HEK293 (cell line): ENCODE measurements around the gene RAB6A.
A peak's percentile ranks its signal among the peaks of the same experiment; 100 is the strongest.

Experiments used
- BCL11A ChIP-seq: fragments of 450-650 bp; formaldehyde crosslinking; IDR thresholded peaks from 2 replicates; pipeline ENCODE4 v1.5.1; 2016; ENCODE audit warnings: low read depth, missing biosample characterization, missing genetic modification characterization
- BCL11B ChIP-seq: fragments of 450-650 bp; formaldehyde crosslinking; IDR thresholded peaks from 2 replicates; pipeline ENCODE4 v1.5.1; 2016; ENCODE audit warnings: low read depth, missing biosample characterization, missing genetic modification characterization
- GLIS2 ChIP-seq: fragments of 450-650 bp; formaldehyde crosslinking; IDR thresholded peaks from 2 replicates; pipeline ENCODE4 v1.5.1; 2016; ENCODE audit warnings: missing biosample characterization, missing genetic modification characterization
- KLF9 ChIP-seq: fragments of 450-650 bp; formaldehyde crosslinking; IDR thresholded peaks from 2 replicates; pipeline ENCODE4 v1.5.1; 2016; ENCODE audit warnings: missing biosample characterization, missing genetic modification characterization, low read depth
- TCF7L2 ChIP-seq: IDR thresholded peaks from 2 replicates; pipeline ENCODE4 v1.6.1; 2011; ENCODE audit warnings: low read depth, mild to moderate bottlenecking, inconsistent platforms, low read length, moderate library complexity, borderline replicate concordance
- ZNF10 ChIP-seq: fragments of 450-650 bp; formaldehyde crosslinking; IDR thresholded peaks from 2 replicates; pipeline ENCODE4 v1.5.1; 2017; ENCODE audit warnings: missing biosample characterization, missing genetic modification characterization
- ZNF157 ChIP-seq: fragments of 450-650 bp; formaldehyde crosslinking; IDR thresholded peaks from 2 replicates; pipeline ENCODE4 v1.5.1; 2016; ENCODE audit warnings: missing biosample characterization, missing genetic modification characterization
- ZNF211 ChIP-seq: fragments of 450-650 bp; formaldehyde crosslinking; IDR thresholded peaks from 2 replicates; pipeline ENCODE4 v1.5.1; 2016; ENCODE audit warnings: low read depth, missing biosample characterization, missing genetic modification characterization
- ZNF514 ChIP-seq: fragments of 450-650 bp; formaldehyde crosslinking; IDR thresholded peaks from 2 replicates; pipeline ENCODE4 v1.5.1; 2016; ENCODE audit warnings: missing biosample characterization, missing genetic modification characterization
- ZNF529 ChIP-seq: fragments of 450-650 bp; formaldehyde crosslinking; IDR thresholded peaks from 2 replicates; pipeline ENCODE4 v1.5.1; 2017; ENCODE audit warnings: missing genetic modification characterization, missing biosample characterization; ENCODE audit not compliant: insufficient replicate concordance
- ZNF560 ChIP-seq: fragments of 450-650 bp; formaldehyde crosslinking; IDR thresholded peaks from 2 replicates; pipeline ENCODE4 v1.5.1; 2017; ENCODE audit warnings: missing biosample characterization, missing genetic modification characterization, borderline replicate concordance
- ZNF596 ChIP-seq: fragments of 450-650 bp; IDR thresholded peaks from 2 replicates; pipeline ENCODE4 v1.5.0; 2018; ENCODE audit warnings: missing biosample characterization, mild to moderate bottlenecking, missing genetic modification characterization, moderate library complexity
- ZNF600 ChIP-seq: fragments of 450-650 bp; formaldehyde crosslinking; IDR thresholded peaks from 2 replicates; pipeline ENCODE4 v1.5.1; 2016; ENCODE audit warnings: missing biosample characterization, missing genetic modification characterization
- ZNF610 ChIP-seq: fragments of 450-650 bp; formaldehyde crosslinking; IDR thresholded peaks from 2 replicates; pipeline ENCODE4 v1.5.1; 2016; ENCODE audit warnings: missing biosample characterization, missing genetic modification characterization, borderline replicate concordance
- ZNF621 ChIP-seq: fragments of 450-650 bp; formaldehyde crosslinking; IDR thresholded peaks from 2 replicates; pipeline ENCODE4 v1.5.1; 2017; ENCODE audit warnings: missing biosample characterization, missing genetic modification characterization
- ZNF654 ChIP-seq: fragments of 450-650 bp; formaldehyde crosslinking; IDR thresholded peaks from 2 replicates; pipeline ENCODE4 v1.5.1; 2016; ENCODE audit warnings: low read depth, missing biosample characterization, missing genetic modification characterization
- ZNF701 ChIP-seq: fragments of 450-650 bp; formaldehyde crosslinking; IDR thresholded peaks from 2 replicates; pipeline ENCODE4 v1.5.1; 2016; ENCODE audit warnings: missing biosample characterization, missing genetic modification characterization
- ZNF792 ChIP-seq: fragments of 450-650 bp; formaldehyde crosslinking; IDR thresholded peaks from 2 replicates; pipeline ENCODE4 v1.5.1; 2016; ENCODE audit warnings: missing biosample characterization, missing genetic modification characterization
- ZNF843 ChIP-seq: fragments of 450-650 bp; formaldehyde crosslinking; IDR thresholded peaks from 2 replicates; pipeline ENCODE4 v1.5.1; 2016; ENCODE audit warnings: missing biosample characterization, missing genetic modification characterization
- ZSCAN30 ChIP-seq: fragments of 450-650 bp; IDR thresholded peaks from 2 replicates; pipeline ENCODE4 v1.5.1; 2018; ENCODE audit warnings: missing biosample characterization, mild to moderate bottlenecking, missing genetic modification characterization, moderate library complexity
- TF ChIP-seq, protein P1 (sequence below): fragments of 450-650 bp; formaldehyde crosslinking; IDR thresholded peaks from 2 replicates; pipeline ENCODE4 v1.5.0; 2017; ENCODE audit warnings: missing biosample characterization, missing genetic modification characterization, borderline replicate concordance
- TF ChIP-seq, protein P2 (sequence below): fragments of 450-650 bp; formaldehyde crosslinking; IDR thresholded peaks from 2 replicates; pipeline ENCODE4 v1.5.1; 2016; ENCODE audit warnings: missing biosample characterization, missing genetic modification characterization
- TF ChIP-seq, protein P3 (sequence below): fragments of 450-650 bp; formaldehyde crosslinking; IDR thresholded peaks from 2 replicates; pipeline ENCODE4 v1.5.1; 2017; ENCODE audit warnings: missing biosample characterization, missing genetic modification characterization
- TF ChIP-seq, protein P4 (sequence below): fragments of 450-650 bp; formaldehyde crosslinking; IDR thresholded peaks from 2 replicates; pipeline ENCODE4 v1.5.1; 2016; ENCODE audit warnings: missing biosample characterization, missing genetic modification characterization
- TF ChIP-seq, protein P5 (sequence below): fragments of 450-650 bp; formaldehyde crosslinking; IDR thresholded peaks from 2 replicates; pipeline ENCODE4 v1.5.1; 2016; ENCODE audit warnings: missing biosample characterization, missing genetic modification characterization, borderline replicate concordance
- TF ChIP-seq, protein P6 (sequence below): fragments of 450-650 bp; formaldehyde crosslinking; IDR thresholded peaks from 2 replicates; pipeline ENCODE4 v1.5.1; 2016; ENCODE audit warnings: missing biosample characterization, missing genetic modification characterization, low read depth

The RAB6A gene

DNA sequence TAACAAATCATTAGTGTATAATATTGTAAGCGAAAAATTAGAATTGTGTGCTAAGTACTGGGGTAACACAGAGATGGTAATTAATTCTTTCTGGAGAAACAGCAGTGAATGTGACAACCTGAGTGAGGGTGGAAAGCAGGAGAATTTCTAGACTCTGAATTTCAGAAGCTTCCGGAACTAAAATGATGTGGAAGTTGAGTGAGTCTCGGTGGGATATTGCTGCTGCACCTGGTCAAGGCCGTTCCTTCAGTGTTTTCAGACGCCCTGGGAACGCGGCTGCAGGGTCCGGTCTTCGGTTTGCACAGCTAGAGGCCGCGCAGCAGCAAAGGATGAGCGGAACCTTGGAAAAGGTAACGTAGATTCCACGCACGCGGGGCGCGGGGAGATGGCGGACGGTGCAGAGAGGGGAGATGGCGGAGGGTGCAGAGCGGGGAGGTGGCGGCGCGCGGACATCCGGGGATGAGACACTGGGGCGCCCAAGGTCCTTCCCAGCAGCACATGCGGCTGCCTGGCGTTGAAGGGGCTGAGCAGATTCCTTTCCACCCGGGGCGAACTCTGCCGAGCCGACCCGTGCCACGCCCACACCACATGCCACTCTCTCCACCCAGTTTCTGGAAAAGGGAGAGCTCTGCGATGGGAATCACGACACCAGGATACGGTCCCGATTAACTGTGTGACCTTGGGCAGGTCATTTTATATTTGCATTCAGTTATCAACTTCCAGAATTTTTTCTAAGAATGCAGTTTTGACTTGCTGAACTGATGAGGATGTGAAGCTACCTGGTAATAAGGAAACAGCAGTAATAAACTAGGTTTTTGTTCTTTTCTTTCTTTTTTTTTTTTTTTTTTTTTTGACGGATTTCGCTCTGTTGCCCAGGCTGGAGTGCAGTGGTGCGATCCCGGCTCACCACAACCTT is 27.0 kb upstream of the RAB6A start, which contains the start of gene MRPL48 (continued):
- TF ChIP-seq BCL11A (tag by site-specific recombination) (no peak), ZNF211 (tag by site-specific recombination) (no peak), ZNF596 (tag by site-specific recombination) (no peak), ZNF621 (tag by site-specific recombination) (no peak), TCF7L2 (no peak), ZNF157 (no peak), ZNF10 (peak; percentile 70; the same call in 1 of the 2 replicates), KLF9 (peak; percentile 92), ZNF600 (tag by site-specific recombination) (peak; percentile 98), ZNF560 (tag by site-specific recombination) (no peak), ZNF514 (tag by site-specific recombination) (no peak), ZNF701 (tag by site-specific recombination) (no peak), ZSCAN30 (tag by site-specific recombination) (no peak; the same call in 1 of the 2 replicates), ZNF529 (tag by site-specific recombination) (no peak), GLIS2 (no peak), ZNF792 (tag by site-specific recombination) (peak; percentile 79; the same call in 1 of the 2 replicates), ZNF654 (no peak), BCL11B (tag by site-specific recombination) (no peak; the same call in 1 of the 2 replicates), ZNF610 (tag by site-specific recombination) (peak; percentile 72; the same call in 1 of the 2 replicates), ZNF843 (tag by site-specific recombination) (no peak; the same call in 1 of the 2 replicates)
- TF ChIP-seq, protein P1, sequence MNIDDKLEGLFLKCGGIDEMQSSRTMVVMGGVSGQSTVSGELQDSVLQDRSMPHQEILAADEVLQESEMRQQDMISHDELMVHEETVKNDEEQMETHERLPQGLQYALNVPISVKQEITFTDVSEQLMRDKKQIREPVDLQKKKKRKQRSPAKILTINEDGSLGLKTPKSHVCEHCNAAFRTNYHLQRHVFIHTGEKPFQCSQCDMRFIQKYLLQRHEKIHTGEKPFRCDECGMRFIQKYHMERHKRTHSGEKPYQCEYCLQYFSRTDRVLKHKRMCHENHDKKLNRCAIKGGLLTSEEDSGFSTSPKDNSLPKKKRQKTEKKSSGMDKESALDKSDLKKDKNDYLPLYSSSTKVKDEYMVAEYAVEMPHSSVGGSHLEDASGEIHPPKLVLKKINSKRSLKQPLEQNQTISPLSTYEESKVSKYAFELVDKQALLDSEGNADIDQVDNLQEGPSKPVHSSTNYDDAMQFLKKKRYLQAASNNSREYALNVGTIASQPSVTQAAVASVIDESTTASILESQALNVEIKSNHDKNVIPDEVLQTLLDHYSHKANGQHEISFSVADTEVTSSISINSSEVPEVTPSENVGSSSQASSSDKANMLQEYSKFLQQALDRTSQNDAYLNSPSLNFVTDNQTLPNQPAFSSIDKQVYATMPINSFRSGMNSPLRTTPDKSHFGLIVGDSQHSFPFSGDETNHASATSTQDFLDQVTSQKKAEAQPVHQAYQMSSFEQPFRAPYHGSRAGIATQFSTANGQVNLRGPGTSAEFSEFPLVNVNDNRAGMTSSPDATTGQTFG (tag by site-specific recombination): no peak
- TF ChIP-seq, protein P2, sequence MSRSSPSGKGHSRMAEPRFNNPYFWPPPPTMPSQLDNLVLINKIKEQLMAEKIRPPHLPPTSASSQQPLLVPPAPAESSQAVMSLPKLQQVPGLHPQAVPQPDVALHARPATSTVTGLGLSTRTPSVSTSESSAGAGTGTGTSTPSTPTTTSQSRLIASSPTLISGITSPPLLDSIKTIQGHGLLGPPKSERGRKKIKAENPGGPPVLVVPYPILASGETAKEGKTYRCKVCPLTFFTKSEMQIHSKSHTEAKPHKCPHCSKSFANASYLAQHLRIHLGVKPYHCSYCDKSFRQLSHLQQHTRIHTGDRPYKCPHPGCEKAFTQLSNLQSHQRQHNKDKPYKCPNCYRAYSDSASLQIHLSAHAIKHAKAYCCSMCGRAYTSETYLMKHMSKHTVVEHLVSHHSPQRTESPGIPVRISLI (tag by site-specific recombination): peak; percentile 70; the same call in 1 of the 2 replicates
- TF ChIP-seq, protein P3, sequence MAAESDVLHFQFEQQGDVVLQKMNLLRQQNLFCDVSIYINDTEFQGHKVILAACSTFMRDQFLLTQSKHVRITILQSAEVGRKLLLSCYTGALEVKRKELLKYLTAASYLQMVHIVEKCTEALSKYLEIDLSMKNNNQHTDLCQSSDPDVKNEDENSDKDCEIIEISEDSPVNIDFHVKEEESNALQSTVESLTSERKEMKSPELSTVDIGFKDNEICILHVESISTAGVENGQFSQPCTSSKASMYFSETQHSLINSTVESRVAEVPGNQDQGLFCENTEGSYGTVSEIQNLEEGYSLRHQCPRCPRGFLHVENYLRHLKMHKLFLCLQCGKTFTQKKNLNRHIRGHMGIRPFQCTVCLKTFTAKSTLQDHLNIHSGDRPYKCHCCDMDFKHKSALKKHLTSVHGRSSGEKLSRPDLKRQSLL: peak; percentile 50; the same call in 1 of the 2 replicates
- TF ChIP-seq, protein P4, sequence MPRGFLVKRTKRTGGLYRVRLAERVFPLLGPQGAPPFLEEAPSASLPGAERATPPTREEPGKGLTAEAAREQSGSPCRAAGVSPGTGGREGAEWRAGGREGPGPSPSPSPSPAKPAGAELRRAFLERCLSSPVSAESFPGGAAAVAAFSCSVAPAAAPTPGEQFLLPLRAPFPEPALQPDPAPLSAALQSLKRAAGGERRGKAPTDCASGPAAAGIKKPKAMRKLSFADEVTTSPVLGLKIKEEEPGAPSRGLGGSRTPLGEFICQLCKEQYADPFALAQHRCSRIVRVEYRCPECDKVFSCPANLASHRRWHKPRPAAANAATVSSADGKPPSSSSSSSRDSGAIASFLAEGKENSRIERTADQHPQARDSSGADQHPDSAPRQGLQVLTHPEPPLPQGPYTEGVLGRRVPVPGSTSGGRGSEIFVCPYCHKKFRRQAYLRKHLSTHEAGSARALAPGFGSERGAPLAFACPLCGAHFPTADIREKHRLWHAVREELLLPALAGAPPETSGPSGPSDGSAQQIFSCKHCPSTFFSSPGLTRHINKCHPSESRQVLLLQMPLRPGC (tag by site-specific recombination): peak; percentile 80
- TF ChIP-seq, protein P5, sequence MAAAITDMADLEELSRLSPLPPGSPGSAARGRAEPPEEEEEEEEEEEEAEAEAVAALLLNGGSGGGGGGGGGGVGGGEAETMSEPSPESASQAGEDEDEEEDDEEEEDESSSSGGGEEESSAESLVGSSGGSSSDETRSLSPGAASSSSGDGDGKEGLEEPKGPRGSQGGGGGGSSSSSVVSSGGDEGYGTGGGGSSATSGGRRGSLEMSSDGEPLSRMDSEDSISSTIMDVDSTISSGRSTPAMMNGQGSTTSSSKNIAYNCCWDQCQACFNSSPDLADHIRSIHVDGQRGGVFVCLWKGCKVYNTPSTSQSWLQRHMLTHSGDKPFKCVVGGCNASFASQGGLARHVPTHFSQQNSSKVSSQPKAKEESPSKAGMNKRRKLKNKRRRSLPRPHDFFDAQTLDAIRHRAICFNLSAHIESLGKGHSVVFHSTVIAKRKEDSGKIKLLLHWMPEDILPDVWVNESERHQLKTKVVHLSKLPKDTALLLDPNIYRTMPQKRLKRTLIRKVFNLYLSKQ: no peak
- TF ChIP-seq, protein P6, sequence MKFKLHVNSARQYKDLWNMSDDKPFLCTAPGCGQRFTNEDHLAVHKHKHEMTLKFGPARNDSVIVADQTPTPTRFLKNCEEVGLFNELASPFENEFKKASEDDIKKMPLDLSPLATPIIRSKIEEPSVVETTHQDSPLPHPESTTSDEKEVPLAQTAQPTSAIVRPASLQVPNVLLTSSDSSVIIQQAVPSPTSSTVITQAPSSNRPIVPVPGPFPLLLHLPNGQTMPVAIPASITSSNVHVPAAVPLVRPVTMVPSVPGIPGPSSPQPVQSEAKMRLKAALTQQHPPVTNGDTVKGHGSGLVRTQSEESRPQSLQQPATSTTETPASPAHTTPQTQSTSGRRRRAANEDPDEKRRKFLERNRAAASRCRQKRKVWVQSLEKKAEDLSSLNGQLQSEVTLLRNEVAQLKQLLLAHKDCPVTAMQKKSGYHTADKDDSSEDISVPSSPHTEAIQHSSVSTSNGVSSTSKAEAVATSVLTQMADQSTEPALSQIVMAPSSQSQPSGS (tag by site-specific recombination): no peak
